ENCODE data around the gene TBC1D10B. TPM values are rescaled to one million over a fixed set of nuclear protein-coding genes. Genes with fewer than 3 reads are reported as not detected.

Gene TBC1D10B
- total and polyA plus RNA-seq, 9 of the 15 experiments (the other 6 are each of a cell fraction or from before 2014, with no cell fraction given), result 2.2 to 55.4 (median 17.5) TPM

- no peak for TF ChIP-seq ESRRB (CRISPR knock-in tag; IDR thresholded peaks at IDR 0.05; ENCODE audit: borderline replicate concordance)
- no peak for TF ChIP-seq ZNF354B (CRISPR knock-in tag; IDR thresholded peaks at IDR 0.05)
- TF ChIP-seq ZKSCAN3 (CRISPR knock-in tag; IDR thresholded peaks at IDR 0.05), result no peak
- TF ChIP-seq, protein P1, sequence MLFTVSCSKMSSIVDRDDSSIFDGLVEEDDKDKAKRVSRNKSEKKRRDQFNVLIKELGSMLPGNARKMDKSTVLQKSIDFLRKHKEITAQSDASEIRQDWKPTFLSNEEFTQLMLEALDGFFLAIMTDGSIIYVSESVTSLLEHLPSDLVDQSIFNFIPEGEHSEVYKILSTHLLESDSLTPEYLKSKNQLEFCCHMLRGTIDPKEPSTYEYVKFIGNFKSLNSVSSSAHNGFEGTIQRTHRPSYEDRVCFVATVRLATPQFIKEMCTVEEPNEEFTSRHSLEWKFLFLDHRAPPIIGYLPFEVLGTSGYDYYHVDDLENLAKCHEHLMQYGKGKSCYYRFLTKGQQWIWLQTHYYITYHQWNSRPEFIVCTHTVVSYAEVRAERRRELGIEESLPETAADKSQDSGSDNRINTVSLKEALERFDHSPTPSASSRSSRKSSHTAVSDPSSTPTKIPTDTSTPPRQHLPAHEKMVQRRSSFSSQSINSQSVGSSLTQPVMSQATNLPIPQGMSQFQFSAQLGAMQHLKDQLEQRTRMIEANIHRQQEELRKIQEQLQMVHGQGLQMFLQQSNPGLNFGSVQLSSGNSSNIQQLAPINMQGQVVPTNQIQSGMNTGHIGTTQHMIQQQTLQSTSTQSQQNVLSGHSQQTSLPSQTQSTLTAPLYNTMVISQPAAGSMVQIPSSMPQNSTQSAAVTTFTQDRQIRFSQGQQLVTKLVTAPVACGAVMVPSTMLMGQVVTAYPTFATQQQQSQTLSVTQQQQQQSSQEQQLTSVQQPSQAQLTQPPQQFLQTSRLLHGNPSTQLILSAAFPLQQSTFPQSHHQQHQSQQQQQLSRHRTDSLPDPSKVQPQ (CRISPR knock-in tag; IDR thresholded peaks at IDR 0.05; ENCODE audit: borderline replicate concordance), result no peak
- TF ChIP-seq ZNF561 (CRISPR knock-in tag; conservative IDR thresholded peaks at IDR 0.05), result no peak
- no peak for TF ChIP-seq CC2D1A (IDR thresholded peaks at IDR 0.05)
- TF ChIP-seq POLR2A (conservative IDR thresholded peaks at IDR 0.05), result peak; percentile 81
- TF ChIP-seq PREB (CRISPR knock-in tag; IDR thresholded peaks at IDR 0.05), result no peak
- TF ChIP-seq ZBED1 (IDR thresholded peaks at IDR 0.05), result no peak
- TF ChIP-seq RNF219 (CRISPR knock-in tag; IDR thresholded peaks at IDR 0.05), result no peak
- no peak for TF ChIP-seq CBX5 (IDR thresholded peaks at IDR 0.05; ENCODE audit: borderline replicate concordance, low read depth)
- no peak for TF ChIP-seq KLF13 (tag; IDR thresholded peaks at IDR 0.05; ENCODE audit: borderline replicate concordance, low read depth)
- no peak for TF ChIP-seq CEBPB (tag; IDR thresholded peaks at IDR 0.05)
- TF ChIP-seq ZHX1 (conservative IDR thresholded peaks at IDR 0.05; ENCODE audit: low read length), result no peak
- no peak; the same call in 1 of the 2 replicates for TF ChIP-seq CREB1 (IDR thresholded peaks at IDR 0.05)
- no peak for TF ChIP-seq CREB1 (CRISPR knock-in tag; IDR thresholded peaks at IDR 0.05)
- no peak for TF ChIP-seq ZFP30 (CRISPR knock-in tag; IDR thresholded peaks at IDR 0.05; ENCODE audit: borderline replicate concordance)
- no peak for TF ChIP-seq KLF10 (CRISPR knock-in tag; IDR thresholded peaks at IDR 0.05)
- no peak for TF ChIP-seq ZNF707 (CRISPR knock-in tag; conservative IDR thresholded peaks at IDR 0.05)
- no peak for TF ChIP-seq ZNF197 (CRISPR knock-in tag; IDR thresholded peaks at IDR 0.05; ENCODE audit: low read depth)
- no peak for TF ChIP-seq MYNN (IDR thresholded peaks at IDR 0.05)
- no peak for TF ChIP-seq MYNN (CRISPR knock-in tag; IDR thresholded peaks at IDR 0.05)
Observed at GRCh38 chr16:30378236-30379157, 8.2 kb upstream of the TBC1D10B start (continued).

Data from K562 (cell line).